Hematopoietic multipotent progenitor cell treated with erythropoietin and hydrocortisone succinate and interleukin-3 and kit ligand, for 8 days (in vitro differentiated cells): ENCODE data around the gene SPATA33.
A peak's percentile ranks its signal among the peaks of the same experiment; 100 is the strongest.

ENCODE experiments used
- DNase-seq: peaks from one replicate; pipeline ENCODE4 v3.0.0-alpha.2; 2015

Gene SPATA33

GRCh38 chr16:89711601-89712273 is 54.1 kb downstream of the SPATA33 start:
- DNase-seq, result peak; percentile 80

- peak; percentile 19 for DNase-seq
Measured at GRCh38 chr16:89712274-89712781, 54.7 kb downstream of the SPATA33 start.

GRCh38 chr16:89716493-89716892 is 58.9 kb downstream of the SPATA33 start:
- DNase-seq, result no peak

GRCh38 chr16:89716916-89717687 is 59.5 kb downstream of the SPATA33 start:
- no peak for DNase-seq

GRCh38 chr16:89717688-89718505 is 60.3 kb downstream of the SPATA33 start:
- peak; percentile 62 for DNase-seq
